Astrocyte (in vitro differentiated cells and primary cell): ENCODE results near the gene BRI3. TPM values are rescaled to one million over a fixed set of nuclear protein-coding genes. Genes with fewer than 3 reads are reported as not detected.
A peak's percentile ranks its signal among the peaks of the same experiment; 100 is the strongest.

Source experiments
- DNase-seq: peaks from one replicate; pipeline ENCODE4 v3.0.0-alpha.2; 2010; ENCODE audit warnings: low read depth
- FAIRE-seq: peaks from 2 replicates; lab custom pipeline; 2011; peaks lifted over from hg19 to GRCh38; lab: Jason Lieb, UNC
- H2AFZ ChIP-seq: 2 replicates; pipeline ENCODE4 v1.6.0; 2012; ENCODE audit warnings: low read depth, low read length, inconsistent platforms
- H3K27ac ChIP-seq: 2 replicates; pipeline ENCODE4 v1.5.1; 2011; ENCODE audit warnings: low read depth, low read length, inconsistent platforms
- H3K27me3 ChIP-seq: 2 replicates; pipeline ENCODE4 v1.6.0; 2011; ENCODE audit warnings: low read length, inconsistent platforms; ENCODE audit not compliant: insufficient read depth
- H3K36me3 ChIP-seq: 2 replicates; pipeline ENCODE4 v1.5.1; 2011; ENCODE audit warnings: low read length, inconsistent platforms; ENCODE audit not compliant: insufficient read depth
- H3K4me1 ChIP-seq: 2 replicates; pipeline ENCODE4 v1.5.1; 2011; ENCODE audit warnings: low read length, inconsistent platforms; ENCODE audit not compliant: insufficient read depth
- H3K4me2 ChIP-seq: 2 replicates; pipeline ENCODE4 v1.6.0; 2012; ENCODE audit warnings: low read length, inconsistent platforms
- H3K4me3 ChIP-seq: 2 replicates; pipeline ENCODE4 v1.5.1; 2011; ENCODE audit warnings: low read depth, mild to moderate bottlenecking, low read length, inconsistent platforms; ENCODE audit not compliant: insufficient read depth
- H3K79me2 ChIP-seq: 2 replicates; pipeline ENCODE4 v1.6.0; 2012; ENCODE audit warnings: mild to moderate bottlenecking, low read length, inconsistent platforms; ENCODE audit not compliant: insufficient read depth
- H3K9ac ChIP-seq: 2 replicates; pipeline ENCODE4 v1.6.0; 2012; ENCODE audit warnings: mild to moderate bottlenecking, low read length, inconsistent platforms
- H3K9me3 ChIP-seq: 2 replicates; pipeline ENCODE4 v1.5.1; 2012; ENCODE audit warnings: low read depth, mild to moderate bottlenecking, low read length, inconsistent platforms; ENCODE audit not compliant: insufficient read depth
- H4K20me1 ChIP-seq: 2 replicates; pipeline ENCODE4 v1.6.0; 2012; ENCODE audit warnings: low read length, inconsistent platforms; ENCODE audit not compliant: insufficient read depth
- H3K27ac Mint-ChIP-seq: one replicate; pipeline ENCODE4 v1.8.0; 2021; ENCODE audit warnings: mild to moderate bottlenecking, mixed read lengths; ENCODE audit not compliant: unreplicated experiment
- H3K27me3 Mint-ChIP-seq: one replicate; pipeline ENCODE4 v1.8.0; 2021; ENCODE audit warnings: low read depth, mixed read lengths; ENCODE audit not compliant: unreplicated experiment
- H3K36me3 Mint-ChIP-seq: one replicate; pipeline ENCODE4 v1.8.0; 2021; ENCODE audit warnings: low read depth, mixed read lengths; ENCODE audit not compliant: unreplicated experiment
- H3K4me1 Mint-ChIP-seq: one replicate; pipeline ENCODE4 v1.8.0; 2021; ENCODE audit warnings: low read depth, mixed read lengths; ENCODE audit not compliant: unreplicated experiment
- H3K4me3 Mint-ChIP-seq: one replicate; pipeline ENCODE4 v1.8.0; 2021; ENCODE audit warnings: mild to moderate bottlenecking, moderate library complexity, mixed read lengths; ENCODE audit not compliant: unreplicated experiment
- H3K9me3 Mint-ChIP-seq: one replicate; pipeline ENCODE4 v1.8.0; 2021; ENCODE audit warnings: mild to moderate bottlenecking, mixed read lengths; ENCODE audit not compliant: unreplicated experiment
- CTCF ChIP-seq: IDR thresholded peaks from 2 replicates; pipeline ENCODE4 v1.5.1; 2011; ENCODE audit warnings: low read depth, mild to moderate bottlenecking, inconsistent platforms, low read length, moderate library complexity; ENCODE audit not compliant: insufficient read depth
- EZH2 ChIP-seq: IDR thresholded peaks from 2 replicates; pipeline ENCODE4 v1.6.1; 2012; ENCODE audit warnings: mild to moderate bottlenecking, low read length, inconsistent platforms; ENCODE audit not compliant: insufficient read depth
- total RNA-seq: library from RNA; stranded (reverse); gene quantifications from 2 replicates; pipeline ENCODE4 v1.2.1, GENCODE V29; 2021

The BRI3 gene
- total RNA-seq, 1 donor from 2014 or later: 195 TPM

GRCh38 chr7:98286093-98286539, 4.6 kb downstream of the BRI3 start:
- Histone ChIP-seq H4K20me1 (peaks cover 81% of the 10 kb centered on the region), H3K27me3 (no peaks in the 10 kb centered on the region), H3K9me3 (no peaks in the 10 kb centered on the region), H3K4me1 (peaks cover 44% of the 10 kb centered on the region), H3K27ac (peak overlapping the region; percentile 65), H2AFZ (no peak overlapping the region), H3K9ac (peak overlapping the region; percentile 95), H3K4me3 (no peak overlapping the region), H3K79me2 (peaks cover 87% of the 10 kb centered on the region), H3K36me3 (no peaks in the 10 kb centered on the region), H3K4me2 (peak overlapping the region; percentile 100)
- Mint-ChIP-seq H3K4me3 (no peak overlapping the region), H3K4me1 (peaks cover 24% of the 10 kb centered on the region), H3K27me3 (no peaks in the 10 kb centered on the region), H3K36me3 (peaks cover 2% of the 10 kb centered on the region), H3K27ac (peak overlapping the region; percentile 18), H3K9me3 (no peaks in the 10 kb centered on the region)
- no peak for TF ChIP-seq EZH2
- no peak for TF ChIP-seq CTCF
- FAIRE-seq: no peak
- peak; percentile 39 for DNase-seq

DNA sequence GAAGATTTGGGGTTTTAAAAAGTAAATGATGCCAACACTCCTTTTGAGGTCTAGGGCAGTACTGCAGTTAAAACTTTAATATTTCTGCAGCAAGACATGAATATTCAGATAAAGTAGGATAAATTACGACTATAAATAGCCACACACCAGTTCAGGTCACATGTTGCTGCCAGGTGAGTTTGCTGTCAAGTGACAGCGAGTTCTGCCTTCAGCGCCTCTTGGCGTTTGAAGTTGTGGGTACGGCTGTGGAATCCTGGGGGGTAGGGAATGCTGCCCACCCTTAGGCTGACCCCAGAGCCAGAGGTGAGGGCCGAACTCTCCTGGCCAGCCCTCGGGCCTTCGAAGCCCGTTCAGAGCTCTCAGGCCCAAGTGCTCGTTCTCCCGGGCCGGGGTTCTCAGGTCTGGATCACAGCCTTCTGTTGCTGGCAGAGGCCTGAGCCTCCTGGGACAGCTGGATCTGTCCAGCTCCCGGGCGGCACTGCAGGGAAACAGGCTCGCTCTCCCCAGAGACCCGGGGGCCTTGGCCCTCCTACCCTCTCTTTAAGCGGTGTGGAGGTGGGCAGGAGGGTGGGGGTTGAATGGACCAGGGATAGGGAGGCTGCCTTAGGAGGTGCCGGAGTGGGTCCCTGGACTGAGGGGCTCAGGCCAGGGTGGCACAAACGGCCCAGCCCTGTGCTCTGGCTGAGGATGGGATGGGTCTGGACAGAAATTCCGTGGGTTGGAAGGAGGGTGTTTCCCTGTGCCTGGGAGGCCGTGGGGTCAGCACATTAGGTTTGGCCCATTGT, 5.4 kb downstream of the BRI3 start:
- Histone ChIP-seq H3K4me1 (peaks cover 44% of the 10 kb centered on the region), H3K9ac (peak overlapping the region; percentile 95), H4K20me1 (peaks cover 87% of the 10 kb centered on the region)

More for the DNA sequence above, 5.4 kb downstream of the BRI3 start:
- Mint-ChIP-seq H3K27me3 (no peaks in the 10 kb centered on the region), H3K4me1 (peaks cover 24% of the 10 kb centered on the region), H3K4me3 (no peak overlapping the region), H3K27ac (no peak overlapping the region), H3K36me3 (peaks cover 2% of the 10 kb centered on the region), H3K9me3 (no peaks in the 10 kb centered on the region)
- no peak for DNase-seq
- no peak for TF ChIP-seq EZH2
- TF ChIP-seq CTCF: no peak
- peak overlapping the region; percentile 100 for H3K4me2 ChIP-seq
- H3K79me2 ChIP-seq: peaks cover 91% of the 10 kb centered on the region
- H3K36me3 ChIP-seq: no peaks in the 10 kb centered on the region
- no peak overlapping the region for H2AFZ ChIP-seq
- no peak for FAIRE-seq
- peak overlapping the region; percentile 65 for H3K27ac ChIP-seq
- H3K4me3 ChIP-seq: no peak overlapping the region
- no peaks in the 10 kb centered on the region for H3K27me3 ChIP-seq
- H3K9me3 ChIP-seq: no peaks in the 10 kb centered on the region
